ENCODE results near the gene DDX49.
A peak's percentile ranks its signal among the peaks of the same experiment; 100 is the strongest.

DDX49 gene

DNA sequence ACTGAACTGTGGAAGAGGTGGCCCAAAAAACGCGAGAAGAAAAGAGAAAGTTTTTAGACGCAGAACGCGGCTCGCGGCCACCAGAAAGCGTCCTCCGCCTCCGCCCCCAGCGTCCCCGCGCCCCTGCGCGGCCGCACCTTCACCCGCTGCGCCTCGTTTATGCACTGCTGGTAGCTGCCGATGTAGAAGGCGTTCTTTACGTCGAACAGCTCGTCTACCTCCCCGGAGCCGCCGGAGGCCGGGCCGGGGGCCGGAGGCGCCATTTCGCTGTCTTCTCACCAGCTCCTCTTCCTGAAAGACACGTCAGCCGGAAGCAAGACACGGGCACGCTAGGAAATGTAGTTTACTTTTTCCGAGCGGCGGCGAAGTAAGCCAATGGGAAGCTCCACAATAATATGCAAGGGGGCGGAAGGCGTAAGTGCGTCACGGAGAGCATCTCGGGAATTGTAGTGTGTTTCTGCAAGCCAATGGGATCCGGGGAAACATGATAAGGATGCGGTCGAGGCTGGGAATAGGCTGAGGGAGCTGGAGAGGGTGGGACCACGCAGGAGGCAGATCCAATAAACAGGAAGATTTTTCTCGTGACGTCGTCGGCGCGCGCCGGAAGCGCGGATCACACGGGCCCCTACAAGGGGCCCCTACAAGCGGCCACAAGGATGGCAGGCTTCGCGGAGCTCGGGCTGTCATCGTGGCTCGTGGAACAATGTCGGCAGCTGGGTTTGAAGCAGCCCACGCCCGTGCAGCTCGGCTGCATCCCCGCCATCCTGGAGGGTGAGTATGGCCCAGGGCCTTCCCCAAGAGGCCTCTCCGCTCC is at the start of gene DDX49, which contains the start of gene COPE:
Gene DDX49, plus strand, starts transcription at position 630 of the 814 bp plus-strand sequence. Its CDS starts 27 bp downstream, at position 657.
Gene COPE, minus strand, starts transcription at position 302 of the 814 bp plus-strand sequence. Its CDS starts 39 bp downstream, at position 263.
- peak; percentile 89 for DNase-seq

DNA sequence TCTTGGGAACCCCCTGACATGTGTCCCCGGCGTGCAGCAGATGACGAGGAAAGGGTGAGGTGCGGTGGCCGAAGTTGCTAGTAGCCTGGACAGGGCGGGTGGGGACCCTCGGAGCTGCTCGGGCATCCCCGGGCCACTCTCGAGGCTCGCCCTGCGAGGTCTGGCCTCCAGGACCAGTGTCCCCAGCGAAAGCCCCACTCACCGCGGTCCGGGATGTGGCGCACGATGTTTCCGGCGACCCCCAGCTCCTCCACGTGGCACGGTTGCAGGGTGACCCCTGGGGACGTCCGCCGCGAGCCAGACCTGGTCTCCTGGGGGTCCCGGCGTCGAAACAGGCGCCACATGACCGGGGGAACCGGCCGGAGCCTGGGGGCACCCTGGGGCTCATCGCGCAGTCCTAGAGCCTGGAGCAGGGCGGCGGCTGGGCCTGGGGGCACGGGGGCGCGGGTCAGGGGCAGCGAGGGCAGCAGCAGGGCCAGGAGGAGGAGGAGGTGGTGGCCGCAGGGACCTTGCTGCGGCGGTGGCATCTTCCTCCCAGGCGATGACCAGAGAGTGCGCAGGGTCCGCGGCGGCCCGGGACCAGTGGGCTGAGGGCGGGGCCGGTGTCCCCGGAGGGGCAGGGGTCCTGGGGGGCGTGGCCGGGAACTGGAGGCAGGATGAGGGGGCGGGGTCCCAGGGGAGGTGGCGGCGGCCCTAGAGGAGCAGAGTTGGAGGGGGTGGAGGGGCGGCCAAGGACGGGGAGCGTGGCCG is 49.6 kb upstream of the DDX49 start:
- no peak for DNase-seq

DNA sequence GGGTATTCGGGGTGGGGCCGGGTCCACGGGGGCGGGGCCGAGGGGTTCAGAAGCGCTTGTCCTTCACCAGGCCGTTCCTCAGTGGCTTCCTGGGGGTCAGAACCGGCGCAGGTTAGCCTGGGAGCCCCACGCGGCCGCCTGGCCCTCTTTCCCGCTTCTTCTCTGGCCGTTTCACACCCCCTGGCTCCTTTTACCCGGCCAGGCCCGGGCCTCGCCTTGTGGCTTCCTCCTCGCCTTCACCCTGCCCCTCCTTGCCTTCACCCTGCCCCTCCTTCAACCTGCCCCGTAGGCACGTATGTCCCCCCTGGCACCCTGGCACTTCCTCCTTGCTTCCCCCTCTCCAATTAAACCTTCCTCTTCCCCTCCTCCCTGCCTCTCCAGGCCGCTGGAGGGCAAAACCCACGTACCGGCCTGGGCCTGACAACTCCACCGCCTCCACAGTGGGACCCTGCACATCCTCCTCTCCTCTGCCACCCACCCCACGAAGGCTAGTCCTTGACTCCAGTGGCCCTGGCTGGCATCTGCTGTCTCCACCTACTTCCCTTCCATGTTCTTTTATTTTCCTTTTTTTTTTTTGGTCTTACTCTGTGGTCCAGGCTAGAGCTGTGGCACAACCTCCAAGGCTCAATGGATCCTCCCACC is 48.9 kb upstream of the DDX49 start:
- DNase-seq, result no peak

DNA sequence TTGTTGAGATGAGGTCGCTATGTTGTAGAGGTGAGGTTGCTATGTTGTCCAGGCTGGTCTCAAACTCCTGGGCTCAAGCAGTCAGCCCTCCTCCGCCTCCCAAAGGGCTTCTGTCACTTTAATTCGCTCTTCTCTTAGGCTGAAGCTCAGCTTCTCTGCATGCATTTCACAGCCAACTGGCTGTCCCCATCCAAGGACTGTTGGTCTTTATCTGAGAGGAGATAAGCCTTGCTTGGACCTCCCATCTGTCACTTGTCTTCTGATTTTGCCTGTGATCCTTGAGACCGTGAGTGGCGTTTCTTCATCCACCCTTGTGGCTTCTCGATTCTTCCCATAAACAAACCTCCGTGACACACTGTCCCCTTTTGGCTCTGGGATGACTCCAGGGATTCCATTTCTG is 48.0 kb upstream of the DDX49 start:
- DNase-seq, result no peak

- no peak for DNase-seq
Observed at GRCh38 chr19:18875726-18876125, 43.8 kb upstream of the DDX49 start.

DNA sequence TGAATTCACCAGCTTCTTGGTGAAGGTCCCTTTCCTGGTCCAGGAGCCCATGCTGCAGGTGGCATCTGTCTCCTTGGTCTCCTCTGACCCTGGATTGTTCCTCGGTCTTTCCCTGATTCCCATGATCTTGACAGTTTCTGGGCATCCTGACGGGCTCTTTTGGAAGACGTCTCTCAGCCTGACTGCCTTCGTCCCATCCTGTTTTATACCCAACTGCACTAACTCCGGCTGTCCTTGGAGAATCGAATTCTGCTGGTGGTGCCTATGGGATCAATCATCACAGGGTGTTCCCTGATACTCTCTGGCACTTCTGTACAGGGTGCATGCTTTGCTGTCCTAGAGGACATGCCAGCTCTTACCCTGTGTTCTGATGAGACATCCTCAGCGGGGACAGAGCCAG is 42.6 kb upstream of the DDX49 start:
- DNase-seq, result no peak

- DNase-seq, result no peak
Observed at GRCh38 chr19:18878058-18878797, 41.3 kb upstream of the DDX49 start.

DNA sequence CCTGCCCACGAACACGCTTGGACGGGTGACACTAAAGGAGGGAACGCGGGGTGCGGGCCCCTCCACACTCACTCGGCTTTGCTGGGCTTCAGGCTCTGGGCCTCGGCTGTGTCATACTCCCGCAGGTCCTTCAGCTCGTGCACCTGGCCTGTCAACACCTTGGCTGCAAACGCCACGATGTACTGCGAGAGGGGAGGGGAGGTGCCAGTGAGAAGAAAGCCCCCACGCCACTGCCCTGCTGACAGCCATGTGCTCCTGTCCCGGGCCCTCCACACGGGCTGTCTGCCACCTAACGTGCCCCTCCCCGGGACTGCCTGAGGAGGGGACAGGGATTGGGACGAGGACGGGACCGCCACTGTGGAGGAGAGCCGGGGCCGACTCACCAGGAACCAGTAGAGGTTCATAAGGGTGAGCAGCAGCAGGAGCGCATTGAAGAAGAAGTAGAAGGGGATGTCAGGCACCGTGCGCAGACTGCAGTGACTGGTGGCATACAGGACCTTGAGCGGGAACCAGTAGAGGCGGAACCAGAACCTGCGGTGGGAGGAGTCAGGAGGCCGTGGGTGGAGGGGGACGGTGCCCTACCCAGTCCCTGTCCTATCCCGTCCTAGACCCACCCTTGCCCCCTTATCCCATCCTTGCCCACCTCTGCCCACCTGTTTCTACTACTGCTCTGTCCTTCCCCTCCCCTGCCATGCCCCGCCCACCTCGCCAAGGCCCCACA is 40.5 kb upstream of the DDX49 start:
- no peak for DNase-seq

GRCh38 chr19:18879579-18880373 is 39.7 kb upstream of the DDX49 start:
- no peak for DNase-seq

GRCh38 chr19:18881491-18881890 is 38.0 kb upstream of the DDX49 start:
- DNase-seq, result no peak

DNA sequence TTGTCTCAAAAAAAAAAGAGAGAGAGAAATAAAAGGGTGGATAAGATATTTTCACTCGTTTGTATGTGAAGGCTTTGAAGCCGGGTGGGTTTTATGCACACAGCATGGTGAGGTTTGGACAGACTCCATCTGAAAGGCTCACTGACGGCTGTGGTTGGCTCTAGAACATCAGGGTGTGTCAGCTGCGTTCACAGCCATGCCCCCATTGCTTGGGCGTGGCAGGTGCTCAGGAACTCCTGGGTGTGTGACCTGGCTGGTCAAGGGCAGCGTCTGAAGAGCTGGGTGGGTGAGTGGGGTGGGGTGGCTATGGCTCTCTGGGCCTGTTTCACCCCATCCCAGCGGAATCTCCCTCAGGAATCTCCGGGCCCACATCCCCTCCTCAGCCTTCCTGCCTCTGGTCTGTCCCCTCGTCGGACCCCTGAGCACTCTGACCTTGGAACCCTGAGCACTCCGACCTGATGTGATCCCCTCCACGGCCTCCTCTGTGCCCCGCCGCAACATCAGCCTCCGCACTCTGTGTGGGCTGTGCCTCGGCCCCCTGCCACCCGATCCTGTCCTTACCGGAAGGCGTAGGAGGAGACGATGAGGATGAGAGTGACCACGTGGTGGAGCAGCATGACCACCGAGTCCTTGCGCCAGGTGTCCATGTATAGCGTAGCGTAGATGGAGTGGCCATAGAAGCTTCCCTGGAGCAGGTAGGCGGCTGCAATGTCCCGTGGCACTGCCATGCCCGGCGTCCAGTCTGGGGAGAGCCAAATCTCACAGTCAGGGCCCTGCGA is 35.8 kb upstream of the DDX49 start:
- no peak for DNase-seq

DNA sequence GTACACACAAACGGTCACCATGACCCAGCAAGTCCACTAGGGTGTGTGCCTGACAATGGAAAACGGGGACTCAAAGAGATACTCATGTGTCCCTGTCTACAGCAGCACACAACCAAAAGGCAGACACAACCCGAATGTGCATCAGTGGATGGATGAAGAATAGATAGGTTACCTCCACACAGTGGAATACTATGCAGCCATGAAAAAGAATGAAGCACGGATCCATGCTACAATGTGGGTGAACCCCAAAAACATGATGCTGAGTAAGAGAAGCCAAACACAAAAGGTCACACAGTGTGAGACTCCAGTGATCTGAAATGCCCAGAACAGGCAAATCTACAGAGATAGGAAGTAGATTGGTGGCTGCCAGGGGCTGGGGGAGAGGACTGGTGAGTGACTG is 32.5 kb upstream of the DDX49 start:
- no peak for DNase-seq

GRCh38 chr19:18889949-18890745 is 29.4 kb upstream of the DDX49 start:
- no peak for DNase-seq

DNA sequence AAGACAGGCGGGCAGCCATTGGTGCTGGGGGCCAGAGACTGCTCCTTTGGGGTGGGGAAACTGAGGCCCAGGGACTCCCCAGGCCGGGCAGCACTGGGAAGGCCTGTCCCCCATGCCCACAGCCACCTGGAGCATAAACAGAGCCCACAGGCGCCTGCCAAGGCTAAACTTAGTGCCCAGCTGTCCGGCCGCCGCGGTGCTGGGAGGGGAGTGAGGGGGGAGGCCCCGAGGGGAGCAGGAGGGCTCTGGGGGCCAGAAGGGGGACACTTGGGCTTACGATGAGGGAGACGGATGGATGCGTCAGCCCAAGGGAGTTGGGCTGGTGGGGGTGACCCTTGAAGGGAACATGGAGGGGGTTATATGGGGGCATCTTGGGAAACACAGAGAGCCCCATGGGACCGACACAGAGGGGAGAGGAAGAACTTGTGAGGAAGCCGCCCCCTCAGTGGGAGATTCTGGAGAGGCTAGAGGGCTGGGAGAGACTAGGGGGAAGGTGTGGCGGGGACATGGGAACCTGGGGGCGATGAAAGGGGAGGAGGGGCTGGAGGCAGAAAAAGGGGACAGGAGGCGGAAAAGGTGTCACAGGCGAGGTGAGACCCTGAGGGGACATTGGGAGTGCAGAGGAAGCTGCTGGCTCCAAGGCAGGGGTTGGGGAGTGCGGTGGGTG is 25.8 kb upstream of the DDX49 start:
- no peak for DNase-seq

GRCh38 chr19:18894254-18895037 is 25.1 kb upstream of the DDX49 start:
- DNase-seq, result no peak

DNA sequence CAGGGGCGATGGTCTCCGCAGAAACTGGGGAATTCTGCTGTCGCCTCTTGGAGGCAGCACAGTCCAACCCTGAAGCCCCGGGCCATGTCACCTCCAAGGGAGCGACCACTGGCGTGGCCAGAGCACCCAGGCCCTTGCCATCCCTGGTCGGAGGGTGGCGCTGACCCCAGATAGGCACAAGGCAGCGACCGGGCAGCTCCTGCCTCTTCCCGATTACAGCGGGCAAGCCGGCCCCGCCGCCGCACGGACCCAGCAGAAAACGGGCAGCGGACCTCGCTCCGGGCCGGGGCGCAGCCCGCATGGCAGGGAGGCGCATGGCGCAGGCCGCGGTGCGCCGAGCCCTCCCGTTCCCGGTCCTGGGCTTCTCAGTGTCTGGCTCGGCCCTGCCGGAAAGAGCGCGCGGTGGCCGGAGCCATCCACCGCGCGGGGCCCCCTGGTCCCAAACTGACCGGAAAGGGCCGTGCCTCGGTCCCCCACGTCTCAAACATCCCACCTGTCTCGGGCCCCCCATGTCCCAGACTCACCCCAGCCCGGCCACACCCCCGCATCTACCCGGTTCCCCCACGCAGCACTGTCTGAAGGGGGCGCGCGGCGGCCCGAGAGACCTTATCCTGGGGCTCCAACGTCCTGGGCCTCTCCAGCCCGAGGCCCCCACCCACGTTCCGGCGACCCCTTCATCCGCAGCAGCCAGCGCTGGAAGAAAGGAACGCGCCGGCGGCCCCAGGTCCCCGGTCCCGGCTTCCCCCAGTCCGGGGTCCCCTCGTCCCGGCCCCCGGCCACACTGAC is 24.3 kb upstream of the DDX49 start:
- DNase-seq, result no peak

GRCh38 chr19:18895824-18896341 is 23.6 kb upstream of the DDX49 start, which contains the start of gene CERS1:
TSS of gene CERS1 (minus strand) at chr19:18896158. CDS start at chr19:18896072, 86 bp downstream.
- no peak for DNase-seq

Measured in NCI-H187 treated with DMSO at 0.1 percent for 48 hours (cell line).